H1 (cell line): Measurements from ENCODE around the gene CCDC191.

Experiments
- POLR2AphosphoS5 ChIP-seq: IDR thresholded peaks from 2 replicates; pipeline ENCODE4 v1.6.1; 2011; ENCODE audit warnings: low read depth, low read length
- SIN3A ChIP-seq, 2 experiments: IDR thresholded peaks in 1 of 2; conservative IDR thresholded peaks in 1 of 2; 2 replicates each; pipeline ENCODE4 v1.6.1; 2011 to 2012; ENCODE audit warnings: low read length in 2 of 2, improper control_type of control experiment in 1 of 2, low read depth in 1 of 2, mild to moderate bottlenecking in 1 of 2

DNA sequence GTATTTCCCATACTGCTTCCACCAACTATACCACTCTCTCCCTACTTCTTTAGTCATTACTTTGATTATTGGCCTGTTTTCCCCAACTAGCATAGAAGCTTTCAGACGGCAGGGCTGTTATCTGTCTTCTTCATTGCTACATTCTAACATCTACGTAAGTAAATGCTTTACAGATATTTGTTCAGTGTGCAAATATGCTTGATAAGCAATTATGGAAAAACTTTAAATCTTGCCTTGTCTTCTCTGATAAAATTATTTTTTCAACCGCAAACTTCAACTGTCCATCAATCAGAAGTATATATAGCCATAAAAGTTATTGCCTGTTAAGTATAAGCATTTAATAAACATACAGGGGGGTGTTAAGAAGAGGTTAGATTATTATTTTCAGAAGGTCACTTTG, 72.8 kb downstream of the CCDC191 start:
- TF ChIP-seq POLR2AphosphoS5 (no peak), SIN3A (conservative IDR thresholded peaks at IDR 0.05 in 1 of 2, IDR thresholded peaks at IDR 0.05 in 1 of 2; ENCODE audit: low read depth in 1 of 2, low read length in 2 of 2) (no peak)
